Gastrocnemius medialis (tissue), 4 donors: ENCODE data around the gene SMIM29.

ENCODE experiments used
- POLR2A ChIP-seq, 2 donors: fragments of 450-650 bp; IDR thresholded peaks; one replicate each; pipeline ENCODE4 v1.6.1; 2017; ENCODE audit warnings: antibody characterized with exemption in 2 of 2, mild to moderate bottlenecking in 2 of 2, moderate library complexity in 2 of 2
- TF ChIP-seq, protein P1 (sequence below), 5 experiments: fragments of 450-650 bp in 3 of 5; fragments of 200-600 bp in 2 of 5; sonication (generic) in 2 of 5; IDR thresholded peaks in 4 of 5; conservative IDR thresholded peaks in 1 of 5; 1 replicate in 4 of 5; 2 replicates in 1 of 5; pipeline ENCODE4 v1.5.1; 2016 to 2019; ENCODE audit warnings: antibody characterized with exemption in 5 of 5, mild to moderate bottlenecking in 3 of 5, moderate library complexity in 3 of 5

DNA sequence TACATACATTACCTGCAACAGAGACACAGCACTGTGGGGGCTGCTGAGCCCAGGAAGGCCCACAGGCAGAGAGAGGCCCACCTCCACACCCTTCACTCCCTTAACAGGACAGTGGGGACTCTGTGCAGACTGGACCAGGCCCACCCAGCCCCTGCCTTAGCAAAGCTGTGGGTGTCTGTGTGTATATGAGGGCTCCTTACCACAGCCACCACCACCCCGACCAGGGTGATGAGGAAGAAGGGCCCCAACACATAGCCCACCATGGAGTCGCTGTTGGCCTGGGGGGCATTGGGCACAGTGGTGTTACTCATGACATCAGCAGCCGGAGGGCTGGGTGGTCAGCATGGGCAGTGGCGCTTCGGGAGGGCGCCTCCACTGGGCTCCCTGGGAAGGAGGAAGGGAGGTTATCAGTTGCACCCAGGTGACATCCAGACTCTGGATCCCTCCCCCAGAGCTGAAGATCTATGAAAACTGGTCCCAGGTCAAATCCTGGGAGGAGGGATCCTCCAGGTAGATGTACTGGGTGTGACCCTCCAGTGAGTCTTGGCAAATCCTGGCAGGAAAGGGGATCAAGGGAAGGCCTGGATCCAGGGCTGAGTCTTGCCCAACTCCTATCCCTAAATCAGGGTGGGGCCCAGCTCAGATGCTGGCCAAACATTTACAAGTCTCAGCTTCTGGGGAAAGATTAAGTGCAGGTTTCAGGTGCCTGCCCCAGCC is 1.2 kb downstream of the SMIM29 start:
- TF ChIP-seq, protein P1, sequence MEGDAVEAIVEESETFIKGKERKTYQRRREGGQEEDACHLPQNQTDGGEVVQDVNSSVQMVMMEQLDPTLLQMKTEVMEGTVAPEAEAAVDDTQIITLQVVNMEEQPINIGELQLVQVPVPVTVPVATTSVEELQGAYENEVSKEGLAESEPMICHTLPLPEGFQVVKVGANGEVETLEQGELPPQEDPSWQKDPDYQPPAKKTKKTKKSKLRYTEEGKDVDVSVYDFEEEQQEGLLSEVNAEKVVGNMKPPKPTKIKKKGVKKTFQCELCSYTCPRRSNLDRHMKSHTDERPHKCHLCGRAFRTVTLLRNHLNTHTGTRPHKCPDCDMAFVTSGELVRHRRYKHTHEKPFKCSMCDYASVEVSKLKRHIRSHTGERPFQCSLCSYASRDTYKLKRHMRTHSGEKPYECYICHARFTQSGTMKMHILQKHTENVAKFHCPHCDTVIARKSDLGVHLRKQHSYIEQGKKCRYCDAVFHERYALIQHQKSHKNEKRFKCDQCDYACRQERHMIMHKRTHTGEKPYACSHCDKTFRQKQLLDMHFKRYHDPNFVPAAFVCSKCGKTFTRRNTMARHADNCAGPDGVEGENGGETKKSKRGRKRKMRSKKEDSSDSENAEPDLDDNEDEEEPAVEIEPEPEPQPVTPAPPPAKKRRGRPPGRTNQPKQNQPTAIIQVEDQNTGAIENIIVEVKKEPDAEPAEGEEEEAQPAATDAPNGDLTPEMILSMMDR (IDR thresholded peaks at IDR 0.05 in 4 of 5, conservative IDR thresholded peaks at IDR 0.05 in 1 of 5) = no peak
- no peak for TF ChIP-seq POLR2A (IDR thresholded peaks at IDR 0.05)
